Glutamatergic neuron (in vitro differentiated cells): ENCODE results near the gene RAE1. TPM values are rescaled to one million over a fixed set of nuclear protein-coding genes. Genes with fewer than 3 reads are reported as not detected.

Source experiments
- DNase-seq: peaks from one replicate; pipeline ENCODE4 v3.0.0; 2022
- H3K27ac Mint-ChIP-seq: one replicate; pipeline ENCODE4 v1.8.0; 2020; ENCODE audit warnings: mild to moderate bottlenecking, mixed read lengths, inconsistent platforms; ENCODE audit not compliant: unreplicated experiment
- H3K27me3 Mint-ChIP-seq: one replicate; pipeline ENCODE4 v1.8.0; 2020; ENCODE audit warnings: mild to moderate bottlenecking, moderate library complexity, mixed read lengths, inconsistent platforms; ENCODE audit not compliant: unreplicated experiment
- H3K36me3 Mint-ChIP-seq: one replicate; pipeline ENCODE4 v1.8.0; 2020; ENCODE audit warnings: mild to moderate bottlenecking, mixed read lengths, inconsistent platforms; ENCODE audit not compliant: unreplicated experiment
- H3K4me1 Mint-ChIP-seq: one replicate; pipeline ENCODE4 v1.8.0; 2020; ENCODE audit warnings: mild to moderate bottlenecking, low read depth, mixed read lengths, inconsistent platforms; ENCODE audit not compliant: unreplicated experiment
- H3K4me3 Mint-ChIP-seq: one replicate; pipeline ENCODE4 v1.8.0; 2020; ENCODE audit warnings: mild to moderate bottlenecking, mixed read lengths, inconsistent platforms; ENCODE audit not compliant: unreplicated experiment
- H3K9me3 Mint-ChIP-seq: one replicate; pipeline ENCODE4 v1.8.0; 2020; ENCODE audit warnings: mild to moderate bottlenecking, moderate library complexity, mixed read lengths, inconsistent platforms; ENCODE audit not compliant: unreplicated experiment
- CTCF ChIP-seq: fragments of 200-600 bp; sonication (generic); IDR thresholded peaks from one replicate; pipeline ENCODE4 v1.5.0; 2021; ENCODE audit not compliant: partially characterized antibody, unreplicated experiment
- total RNA-seq: library from RNA; stranded (reverse); fragmentation: NEBNext Ultra II Directional; extraction: Animal tissue kit (Norgen Biotek cat#: 25700); gene quantifications from one replicate; pipeline ENCODE4 v1.2.1, GENCODE V29; 2021; ENCODE audit not compliant: unreplicated experiment

Gene RAE1
- total RNA-seq, 1 donor from 2014 or later = 28.3 TPM

- H3K36me3 Mint-ChIP-seq = no peaks in the 10 kb centered on the region
- no peak for DNase-seq
- no peak for TF ChIP-seq CTCF
- no peak overlapping the region for H3K27ac Mint-ChIP-seq
- H3K4me1 Mint-ChIP-seq = peaks cover 5% of the 10 kb centered on the region
- peaks cover 4% of the 10 kb centered on the region for H3K27me3 Mint-ChIP-seq
- no peak overlapping the region for H3K4me3 Mint-ChIP-seq
- peaks cover 4% of the 10 kb centered on the region for H3K9me3 Mint-ChIP-seq
Observed at GRCh38 chr20:57405236-57406016, 54.4 kb downstream of the RAE1 start.

- no peaks in the 10 kb centered on the region for H3K36me3 Mint-ChIP-seq
- no peak overlapping the region for H3K4me3 Mint-ChIP-seq
- peaks cover 1% of the 10 kb centered on the region for H3K9me3 Mint-ChIP-seq
- peaks cover 2% of the 10 kb centered on the region for H3K27me3 Mint-ChIP-seq
- no peak for TF ChIP-seq CTCF
- DNase-seq = no peak
- peaks cover 5% of the 10 kb centered on the region for H3K4me1 Mint-ChIP-seq
- H3K27ac Mint-ChIP-seq = no peak overlapping the region
Observed at GRCh38 chr20:57407541-57407956, 56.5 kb downstream of the RAE1 start.

GRCh38 chr20:57408131-57408530, 57.1 kb downstream of the RAE1 start:
- Mint-ChIP-seq H3K27me3 (peaks cover 3% of the 10 kb centered on the region), H3K36me3 (no peaks in the 10 kb centered on the region), H3K4me3 (no peak overlapping the region), H3K4me1 (peaks cover 5% of the 10 kb centered on the region), H3K9me3 (peaks cover 3% of the 10 kb centered on the region), H3K27ac (no peak overlapping the region)
- no peak for TF ChIP-seq CTCF
- DNase-seq = no peak

- peaks cover 3% of the 10 kb centered on the region for H3K27me3 Mint-ChIP-seq
- peaks cover 3% of the 10 kb centered on the region for H3K9me3 Mint-ChIP-seq
- no peaks in the 10 kb centered on the region for H3K36me3 Mint-ChIP-seq
- no peak overlapping the region for H3K4me3 Mint-ChIP-seq
- TF ChIP-seq CTCF = no peak
- peaks cover 5% of the 10 kb centered on the region for H3K4me1 Mint-ChIP-seq
- no peak for DNase-seq
- no peak overlapping the region for H3K27ac Mint-ChIP-seq
Observed at GRCh38 chr20:57408536-57409233, 57.6 kb downstream of the RAE1 start.

- Mint-ChIP-seq H3K4me3 (no peak overlapping the region), H3K27ac (no peak overlapping the region), H3K27me3 (peaks cover 3% of the 10 kb centered on the region), H3K4me1 (peaks cover 5% of the 10 kb centered on the region), H3K9me3 (peaks cover 3% of the 10 kb centered on the region), H3K36me3 (no peaks in the 10 kb centered on the region)
- no peak for TF ChIP-seq CTCF
- DNase-seq = no peak
Observed at GRCh38 chr20:57409316-57409671, 58.2 kb downstream of the RAE1 start.
